Loucy (cell line): Measurements from ENCODE around the gene CAPS.
"Not testable (repeated sequence)": the region's sequence is repeated elsewhere in the genome, so short reads cannot be mapped to it uniquely, and the experiment has no call there.

ENCODE experiments used
- H2AFZ ChIP-seq: fragments of 200-600 bp; sonication (generic); 2 replicates; pipeline ENCODE4 v1.6.0; 2016; ENCODE audit warnings: antibody characterized with exemption, mild to moderate bottlenecking, low read length, moderate library complexity
- H3F3A ChIP-seq: fragments of 200-600 bp; 2 replicates; pipeline ENCODE4 v1.6.0; 2016; ENCODE audit warnings: antibody characterized with exemption, low read depth, mild to moderate bottlenecking
- H3K27me3 ChIP-seq: fragments of 200-600 bp; sonication (generic); 2 replicates; pipeline ENCODE4 v1.6.1; 2014; ENCODE audit warnings: low read length, mild to moderate bottlenecking; ENCODE audit not compliant: insufficient read depth, poor library complexity, severe bottlenecking
- H3K36me3 ChIP-seq: fragments of 200-600 bp; sonication (generic); 2 replicates; pipeline ENCODE4 v1.6.1; 2016; ENCODE audit warnings: low read length; ENCODE audit not compliant: insufficient read depth
- H3K4me1 ChIP-seq: fragments of 200-600 bp; sonication (generic); 2 replicates; pipeline ENCODE4 v1.5.1; 2014; ENCODE audit warnings: low read length, mild to moderate bottlenecking; ENCODE audit not compliant: insufficient read depth, poor library complexity, severe bottlenecking
- H3K4me2 ChIP-seq: fragments of 200-600 bp; sonication (generic); 2 replicates; pipeline ENCODE4 v1.6.0; 2014; ENCODE audit warnings: antibody characterized with exemption, low read length, low read depth, mild to moderate bottlenecking; ENCODE audit not compliant: poor library complexity, severe bottlenecking
- H3K4me3 ChIP-seq: fragments of 200-600 bp; sonication (generic); 2 replicates; pipeline ENCODE4 v1.5.1; 2014; ENCODE audit warnings: low read length, mild to moderate bottlenecking, mixed read lengths; ENCODE audit not compliant: poor library complexity, severe bottlenecking
- H3K79me2 ChIP-seq: fragments of 200-600 bp; sonication (generic); 2 replicates; pipeline ENCODE4 v1.6.1; 2014; ENCODE audit warnings: low read length; ENCODE audit not compliant: insufficient read depth
- H3K9ac ChIP-seq: fragments of 200-600 bp; sonication (generic); 2 replicates; pipeline ENCODE4 v1.6.0; 2014; ENCODE audit warnings: mild to moderate bottlenecking, low read depth, low read length, moderate library complexity; ENCODE audit not compliant: poor library complexity, severe bottlenecking
- H3K9me2 ChIP-seq: fragments of 200-600 bp; sonication (generic); replicated peaks from 2 replicates; pipeline ENCODE4 v1.6.1; 2016; ENCODE audit warnings: low read depth, low read length, mixed read lengths
- H3K9me3 ChIP-seq: fragments of 200-600 bp; sonication (generic); 2 replicates; pipeline ENCODE4 v1.6.1; 2014; ENCODE audit warnings: mild to moderate bottlenecking, antibody characterized with exemption, low read length, low read depth; ENCODE audit not compliant: insufficient read depth
- H4K20me1 ChIP-seq: fragments of 200-600 bp; sonication (generic); 2 replicates; pipeline ENCODE4 v1.6.0; 2014; ENCODE audit warnings: antibody characterized with exemption, low read length, mild to moderate bottlenecking; ENCODE audit not compliant: insufficient read depth, poor library complexity, severe bottlenecking
- CTCF ChIP-seq: fragments of 200-600 bp; sonication (generic); conservative IDR thresholded peaks from 2 replicates; pipeline ENCODE4 v1.5.1; 2014; ENCODE audit warnings: mild to moderate bottlenecking, antibody characterized with exemption, low read length
- EZH2phosphoT487 ChIP-seq: fragments of 200-600 bp; IDR thresholded peaks from 2 replicates; pipeline ENCODE4 v1.6.1; 2018; ENCODE audit warnings: antibody characterized with exemption, mild to moderate bottlenecking, moderate library complexity, borderline replicate concordance

Gene CAPS

GRCh38 chr19:5884065-5884811 is 29.8 kb upstream of the CAPS start:
- not testable (repeated sequence) for H3K9me2 ChIP-seq, H3K9me3 ChIP-seq, H2AFZ ChIP-seq, H3K4me2 ChIP-seq, H3K9ac ChIP-seq, H3K79me2 ChIP-seq, H3K4me1 ChIP-seq, H4K20me1 ChIP-seq, H3K27me3 ChIP-seq, H3K4me3 ChIP-seq, H3K36me3 ChIP-seq, H3F3A ChIP-seq

GRCh38 chr19:5889288-5889971 is 24.6 kb upstream of the CAPS start:
- no peaks in the 10 kb centered on the region for H3K9me3 ChIP-seq
- H3K79me2 ChIP-seq, result no peaks in the 10 kb centered on the region
- H3K4me3 ChIP-seq, result no peak overlapping the region
- no peak overlapping the region for H2AFZ ChIP-seq
- no peak overlapping the region for H3K9ac ChIP-seq
- no peaks in the 10 kb centered on the region for H3F3A ChIP-seq
- H3K4me2 ChIP-seq, result no peak overlapping the region
- no peaks in the 10 kb centered on the region for H3K27me3 ChIP-seq
- H4K20me1 ChIP-seq, result no peaks in the 10 kb centered on the region
- no peaks in the 10 kb centered on the region for H3K4me1 ChIP-seq
- no peaks in the 10 kb centered on the region for H3K36me3 ChIP-seq
- H3K9me2 ChIP-seq, result no peaks in the 10 kb centered on the region
- no peak for TF ChIP-seq CTCF
- TF ChIP-seq EZH2phosphoT487, result no peak

- no peak overlapping the region for H3K4me3 ChIP-seq
Observed at GRCh38 chr19:5890099-5890498, 24.0 kb upstream of the CAPS start.

More at GRCh38 chr19:5890099-5890498, 24.0 kb upstream of the CAPS start:
- no peaks in the 10 kb centered on the region for H3K9me3 ChIP-seq
- no peak overlapping the region for H2AFZ ChIP-seq
- H3K9ac ChIP-seq, result no peak overlapping the region
- no peaks in the 10 kb centered on the region for H3K9me2 ChIP-seq
- H3K36me3 ChIP-seq, result peaks cover under 1% of the 10 kb centered on the region; the same call in 1 of the 2 replicates
- H3K79me2 ChIP-seq, result no peaks in the 10 kb centered on the region
- TF ChIP-seq CTCF (no peak), EZH2phosphoT487 (no peak)
- no peaks in the 10 kb centered on the region for H3K4me1 ChIP-seq
- H4K20me1 ChIP-seq, result no peaks in the 10 kb centered on the region
- H3K27me3 ChIP-seq, result no peaks in the 10 kb centered on the region
- no peaks in the 10 kb centered on the region for H3F3A ChIP-seq
- H3K4me2 ChIP-seq, result no peak overlapping the region
